Heart left ventricle (tissue), 16 donors: ENCODE results near the gene FAM3A. TPM values are rescaled to one million over a fixed set of nuclear protein-coding genes. Genes with fewer than 3 reads are reported as not detected.

Experiments
- ATAC-seq, 4 donors: fragments of 200-7000 bp; cut with Tn5 transposase; one replicate each; pipeline ENCODE4 v1.9.1; 2020 to 2022; ENCODE audit warnings: moderate library complexity in 4 of 4, mild to moderate bottlenecking in 3 of 4, moderate number of reproducible peaks in 1 of 4
- DNase-seq, 5 donors: peaks; one replicate each; pipeline ENCODE4 v3.0.0-alpha.2; 2020
- H3K27ac ChIP-seq, 12 donors: fragments of 200-600 bp; sonication (generic) in 4 of 12; one replicate each; pipeline versions ENCODE4 v1.5.0 to v1.8.0; 2016 to 2022; ENCODE audit warnings: mild to moderate bottlenecking in 2 of 12
- H3K27me3 ChIP-seq, 9 donors: fragments of 200-600 bp; sonication (generic) in 2 of 9; one replicate each; pipeline versions ENCODE4 v1.5.1 to v1.8.0; 2016 to 2022; ENCODE audit warnings: mild to moderate bottlenecking in 3 of 9
- H3K36me3 ChIP-seq, 9 donors: fragments of 200-600 bp; sonication (generic) in 2 of 9; one replicate each; pipeline versions ENCODE4 v1.5.0 to v1.8.0; 2018 to 2022; ENCODE audit warnings: mild to moderate bottlenecking in 2 of 9
- H3K4me1 ChIP-seq, 12 donors: fragments of 200-600 bp; sonication (generic) in 4 of 12; one replicate each; pipeline versions ENCODE4 v1.5.0 to v1.8.0; 2016 to 2022; ENCODE audit warnings: mild to moderate bottlenecking in 3 of 12
- H3K4me3 ChIP-seq, 12 donors: fragments of 200-600 bp; sonication (generic) in 4 of 12; one replicate each; pipeline versions ENCODE4 v1.5.0 to v1.8.0; 2017 to 2022; ENCODE audit warnings: mild to moderate bottlenecking in 9 of 12, moderate library complexity in 4 of 12
- H3K9me3 ChIP-seq, 12 donors: fragments of 200-600 bp; sonication (generic) in 4 of 12; one replicate each; pipeline versions ENCODE4 v1.5.0 to v1.8.0; 2016 to 2022; ENCODE audit warnings: mild to moderate bottlenecking in 1 of 12
- CTCF ChIP-seq, 12 donors: fragments of 200-600 bp; sonication (generic) in 4 of 12; IDR thresholded peaks; one replicate each; pipeline versions ENCODE4 v1.5.0 to v1.8.0; 2018 to 2022; ENCODE audit warnings: antibody characterized with exemption in 12 of 12, mild to moderate bottlenecking in 5 of 12
- POLR2A ChIP-seq, 2 donors: fragments of 450-650 bp; IDR thresholded peaks; one replicate each; pipeline ENCODE4 v1.6.1; 2017; ENCODE audit warnings: antibody characterized with exemption in 2 of 2, mild to moderate bottlenecking in 2 of 2, moderate library complexity in 2 of 2
- WGBS, 4 donors: extraction: QIAGEN DNeasy Blood & Tissue Kit in 2 of 4; methylation state at CpG; one replicate each; pipeline versions ENCODE4 v1.1.5 to v1.1.7; 2013 to 2018; 5-methylcytosine and 5-hydroxymethylcytosine counted together
- intact Hi-C, 10 donors: fragments of 100-400 bp; cut with DNase I; formaldehyde crosslinking; loops; one replicate each; pipeline versions ENCODE4 v1.11.1 to v1.14.2; 2022
- polyA plus RNA-seq, 2 donors: library from polyadenylated mRNA; stranded (reverse); fragments of 200-250 nt; gene quantifications; one replicate each; pipeline ENCODE4 v1.2.3, GENCODE V29; 2013
- total RNA-seq, 9 donors: library from RNA; depleted of rRNA in 2 of 9; stranded (reverse); fragments of >200 nt in 2 of 9; fragmentation: NEBNext Ultra II Directional in 3 of 9; extraction: Animal tissue kit (Norgen Biotek cat#: 25700) in 3 of 9; gene quantifications; one replicate each; pipeline versions ENCODE4 v1.1.0 to v1.2.4, GENCODE V29; 2016 to 2023
- donor health status: ischemic (EF 13 %, LVEDD 7.1; RV severe dilation, severe dysfunction).
- donor health status: healthy with polysubstance abuse.
- donor health status: DM: no; HTN: yes; CAD: no.
- donor health status: DM: no; HTN: no; CAD: no.
- donor health status: ischemic (EF 25% LVEDD 6.9; RV normal size, moderate dysfunction).
- donor health status: ischemic (EF 25% LVEDD 5.7; RV mildly dilated, moderate dysfunction).
- donor health status: healthy.
- donor health status: DM: yes; HTN: yes; CAD: no.
- donor health status: ischemic (EF 35%, LVEDD 5.7; RV mildly dilated, moderate dysfunction).
- donor health status: nonischemic (EF 11% LVEDD 7.7; RV severe dilation, severe dysfunction).
- donor health status: DM: yes; HTN: yes; CAD: no.
- donor health status: PGD.
- donor health status: ischemic (EF 29% LVEDD 5.4; RV normal size, mild dysfunction).
- donor health status: nonischemic (EF 23%, LVEDD 6.1; RV moderate dilation, normal function).

FAM3A gene
- total and polyA plus RNA-seq, 11 donors = 36.2 to 82.6 (median 51.5) TPM

GRCh38 chrX:154549766-154550165 is 33.7 kb upstream of the FAM3A start:
- 76 to 94% (median 82%) methylated on average over 1 of the region's 1 CpG for WGBS, 4 donors
- H3K27me3 ChIP-seq = peaks cover 0 to 5% (median 0%) of the 10 kb centered on the region in 9 donors
- intact Hi-C loops = no loop called here
- DNase-seq (no peak), ATAC-seq (no peak)
- TF ChIP-seq CTCF (IDR thresholded peaks at IDR 0.05) (no peak), POLR2A (IDR thresholded peaks at IDR 0.05) (no peak)
- peaks cover 0 to 13% (median 0%) of the 10 kb centered on the region in 12 donors for H3K9me3 ChIP-seq
- H3K4me1 ChIP-seq = peaks cover 0 to 26% (median 9%) of the 10 kb centered on the region in 12 donors
- H3K36me3 ChIP-seq = peaks cover 0 to 26% (median 4%) of the 10 kb centered on the region in 9 donors
- no peak overlapping the region for H3K27ac ChIP-seq
- no peak overlapping the region for H3K4me3 ChIP-seq

- TF ChIP-seq CTCF (IDR thresholded peaks at IDR 0.05) (no peak), POLR2A (IDR thresholded peaks at IDR 0.05) (no peak)
- no peak for DNase-seq
- Histone ChIP-seq H3K27me3 (peaks cover 0 to 2% (median 0%) of the 10 kb centered on the region in 9 donors), H3K9me3 (peaks cover 0 to 13% (median 0%) of the 10 kb centered on the region in 12 donors), H3K4me1 (peaks cover 0 to 44% (median 9%) of the 10 kb centered on the region in 12 donors), H3K36me3 (peaks cover 0 to 13% (median 0%) of the 10 kb centered on the region in 9 donors), H3K4me3 (peak overlapping the region; percentile 59 to 89 (median 72)), H3K27ac (peak overlapping the region in 11 of 12 donors; percentile 74 to 98 (median 91))
- no peak for ATAC-seq
- 0 to 40% (median 18%) methylated on average over 9 of the region's 9 CpGs for WGBS, 4 donors
- intact Hi-C loops = no loop called here
These were observed 31.9 kb upstream of the FAM3A start for GRCh38 chrX:154548028-154548316.

- ATAC-seq = peak; percentile 94 to 96 (median 94)
- intact Hi-C loops = no loop called here
- peak within 1 kb of the TSS; percentile 67 to 98 (median 90) for H3K27ac ChIP-seq
- WGBS, 4 donors = 1 to 44% (median 20%) methylated on average over 57 to 69 of the region's 69 CpGs
- peak; percentile 91 to 94 (median 92) for DNase-seq
- H3K27me3 ChIP-seq = peaks cover 0 to 2% (median 0%) of the 10 kb centered on the region in 9 donors
- H3K4me1 ChIP-seq = peaks cover 0 to 50% (median 12%) of the 10 kb centered on the region in 12 donors
- TF ChIP-seq CTCF (IDR thresholded peaks at IDR 0.05) (no peak), POLR2A (IDR thresholded peaks at IDR 0.05) (peak in 1 of 2 donors; percentile 26)
- H3K4me3 ChIP-seq = peak within 1 kb of the TSS; percentile 59 to 89 (median 72)
- peaks cover 0 to 13% (median 0%) of the 10 kb centered on the region in 12 donors for H3K9me3 ChIP-seq
- H3K36me3 ChIP-seq = peaks cover 0 to 11% (median 0%) of the 10 kb centered on the region in 9 donors
These were observed 31.4 kb upstream of the FAM3A start, which contains the start of gene IKBKG for GRCh38 chrX:154547245-154548027. TSS of gene IKBKG (plus strand) at chrX:154547620. CDS start at chrX:154552003, 4,383 bp downstream.
